H1 (cell line): ENCODE data around the gene DUSP12. TPM values are rescaled to one million over a fixed set of nuclear protein-coding genes. Genes with fewer than 3 reads are reported as not detected.

ENCODE experiments used
- CTCF ChIA-PET: fragments of 300-600 bp; sonication (Branson Sonifier 250); formaldehyde crosslinking; loops from one replicate; lab custom pipeline; 2021; ENCODE audit not compliant: partially characterized antibody; lab: Charles Lee
- POLR2A ChIA-PET: fragments of 300-600 bp; sonication (Branson Sonifier 250); formaldehyde crosslinking; loops from one replicate; lab custom pipeline; 2021; ENCODE audit warnings: inconsistent platforms; ENCODE audit not compliant: partially characterized antibody; lab: Charles Lee
- DNase-seq, 2 experiments: peaks; one replicate each; pipeline versions ENCODE4 v3.0.0 to v3.0.0-alpha.2; 2010 to 2022; ENCODE audit warnings: low spot score in 2 of 2, low read depth in 1 of 2, mixed read lengths in 1 of 2
- FAIRE-seq: peaks from 2 replicates; lab custom pipeline; 2011; peaks lifted over from hg19 to GRCh38; lab: Jason Lieb, UNC
- H2AFZ ChIP-seq: 2 replicates; pipeline ENCODE4 v1.8.1; 2012; ENCODE audit warnings: low read length, inconsistent platforms
- H2AK5ac ChIP-seq: 2 replicates; pipeline ENCODE4 v1.6.1; 2013; ENCODE audit warnings: low read depth, low read length
- H2BK120ac ChIP-seq: replicated peaks from 2 replicates; pipeline ENCODE3; 2013; ENCODE audit warnings: low read depth, low read length, inconsistent platforms
- H2BK12ac ChIP-seq: 2 replicates; pipeline ENCODE4 v1.6.1; 2013; ENCODE audit warnings: low read depth, low read length
- H2BK15ac ChIP-seq: 2 replicates; pipeline ENCODE4 v1.6.1; 2013; ENCODE audit warnings: low read length
- H2BK20ac ChIP-seq: 2 replicates; pipeline ENCODE4 v1.6.1; 2013; ENCODE audit warnings: low read length
- H2BK5ac ChIP-seq: 2 replicates; pipeline ENCODE4 v1.6.1; 2013; ENCODE audit warnings: low read depth, low read length
- H3K14ac ChIP-seq: 2 replicates; pipeline ENCODE4 v1.6.1; 2013; ENCODE audit warnings: inconsistent platforms; ENCODE audit not compliant: insufficient read length
- H3K18ac ChIP-seq: 2 replicates; pipeline ENCODE4 v1.6.1; 2013; ENCODE audit warnings: low read length; ENCODE audit errors: extremely low read depth
- H3K23ac ChIP-seq: 2 replicates; pipeline ENCODE4 v1.6.1; 2013; ENCODE audit warnings: inconsistent platforms; ENCODE audit not compliant: insufficient read length
- H3K23me2 ChIP-seq: 2 replicates; pipeline ENCODE4 v1.6.1; 2013; ENCODE audit warnings: low read depth, low read length
- H3K27ac ChIP-seq: 2 replicates; pipeline ENCODE4 v1.6.1; 2011; ENCODE audit warnings: low read depth, low read length, inconsistent platforms
- H3K27me3 ChIP-seq, 4 experiments: replicated peaks in 1 of 4; 1 replicate in 1 of 4; 2 replicates in 3 of 4; pipeline versions ENCODE4 v1.6.1 to v1.8.1; 2011 to 2013; ENCODE audit warnings: low read length in 3 of 4, mild to moderate bottlenecking in 3 of 4, inconsistent platforms in 2 of 4, mixed read lengths in 2 of 4, moderate library complexity in 1 of 4; ENCODE audit not compliant: control insufficient read depth in 3 of 4, insufficient read depth in 3 of 4; ENCODE audit errors: extremely low read depth in 1 of 4
- H3K36me3 ChIP-seq, 4 experiments: 2 replicates each; pipeline versions ENCODE4 v1.6.1 to v1.8.1; 2011 to 2013; ENCODE audit warnings: mild to moderate bottlenecking in 4 of 4, low read length in 3 of 4, moderate library complexity in 2 of 4, control low read depth in 1 of 4, inconsistent platforms in 1 of 4; ENCODE audit not compliant: insufficient read depth in 4 of 4, control insufficient read depth in 2 of 4
- H3K4ac ChIP-seq: replicated peaks from 2 replicates; pipeline ENCODE3; 2013; ENCODE audit warnings: low read length, low read depth, mixed read lengths, inconsistent platforms; ENCODE audit not compliant: insufficient read length
- H3K4me1 ChIP-seq, 4 experiments: replicated peaks in 1 of 4; 1 replicate in 1 of 4; 2 replicates in 3 of 4; pipeline versions ENCODE4 v1.6.1 to v1.8.1; 2011 to 2013; ENCODE audit warnings: low read length in 3 of 4, inconsistent platforms in 2 of 4, mixed read lengths in 1 of 4; ENCODE audit not compliant: insufficient read depth in 4 of 4, control insufficient read depth in 3 of 4
- H3K4me2 ChIP-seq, 2 experiments: 2 replicates each; pipeline versions ENCODE4 v1.6.1 to v1.8.1; 2011 to 2013; ENCODE audit warnings: low read depth in 2 of 2, low read length in 2 of 2, control low read depth in 1 of 2, inconsistent platforms in 1 of 2, mild to moderate bottlenecking in 1 of 2; ENCODE audit not compliant: insufficient read depth in 1 of 2
- H3K4me3 ChIP-seq, 4 experiments: fragments of 200-600, 300-600 bp in 1 of 4; sonication (generic), shearing (Covaris generic), sonication (Bioruptor Twin) in 1 of 4; 2 replicates each; pipeline versions ENCODE4 v1.5.1 to v1.8.1; 2011 to 2016; ENCODE audit warnings: low read length in 4 of 4, low read depth in 3 of 4, control low read depth in 2 of 4, inconsistent platforms in 2 of 4, mild to moderate bottlenecking in 2 of 4, mixed read lengths in 1 of 4, moderate library complexity in 1 of 4; ENCODE audit not compliant: insufficient read depth in 2 of 4; ENCODE audit errors: extremely low read depth in 1 of 4
- H3K56ac ChIP-seq: replicated peaks from 2 replicates; pipeline ENCODE3; 2013; ENCODE audit warnings: low read depth, mild to moderate bottlenecking, mixed read lengths, low read length, inconsistent platforms; ENCODE audit not compliant: insufficient read length
- H3K79me1 ChIP-seq: 2 replicates; pipeline ENCODE4 v1.6.1; 2013; ENCODE audit warnings: low read depth, low read length, control low read depth
- H3K79me2 ChIP-seq, 2 experiments: 2 replicates each; pipeline versions ENCODE4 v1.6.1 to v1.8.1; 2012 to 2013; ENCODE audit warnings: low read length in 2 of 2, mild to moderate bottlenecking in 2 of 2, inconsistent platforms in 1 of 2; ENCODE audit not compliant: insufficient read depth in 2 of 2, control insufficient read depth in 1 of 2
- H3K9ac ChIP-seq, 4 experiments: replicated peaks in 1 of 4; 1 replicate in 1 of 4; 2 replicates in 3 of 4; pipeline versions ENCODE4 v1.6.1 to v1.8.1; 2011 to 2013; ENCODE audit warnings: low read depth in 3 of 4, low read length in 3 of 4, control low read depth in 2 of 4, mild to moderate bottlenecking in 2 of 4, moderate library complexity in 2 of 4, inconsistent platforms in 1 of 4; ENCODE audit errors: extremely low read depth in 1 of 4
- H3K9me3 ChIP-seq, 2 experiments: 2 replicates each; pipeline versions ENCODE4 v1.6.1 to v1.8.1; 2012 to 2013; ENCODE audit warnings: mild to moderate bottlenecking in 2 of 2, moderate library complexity in 2 of 2, control low read depth in 1 of 2, inconsistent platforms in 1 of 2, low read depth in 1 of 2, low read length in 1 of 2, mixed read lengths in 1 of 2; ENCODE audit not compliant: insufficient read depth in 2 of 2
- H4K20me1 ChIP-seq, 2 experiments: replicated peaks in 1 of 2; 2 replicates each; pipeline versions ENCODE3 to v1.8.1; 2011 to 2013; ENCODE audit warnings: inconsistent platforms in 2 of 2, low read length in 2 of 2, mild to moderate bottlenecking in 1 of 2; ENCODE audit not compliant: insufficient read depth in 2 of 2, control insufficient read depth in 1 of 2
- H4K5ac ChIP-seq: 2 replicates; pipeline ENCODE4 v1.6.1; 2013; ENCODE audit warnings: low read length, low read depth, mixed read lengths, inconsistent platforms; ENCODE audit not compliant: insufficient read length
- H4K8ac ChIP-seq: 2 replicates; pipeline ENCODE4 v1.8.0; 2013; ENCODE audit warnings: mild to moderate bottlenecking, moderate library complexity, low read length, inconsistent platforms; ENCODE audit not compliant: insufficient read depth; ENCODE audit errors: extremely low read depth
- H4K91ac ChIP-seq: replicated peaks from 2 replicates; pipeline ENCODE3; 2013; ENCODE audit warnings: low read length, mixed read lengths, inconsistent platforms; ENCODE audit not compliant: insufficient read length
- ASH2L ChIP-seq: fragments of 200-600, 300-600 bp; sonication (generic); IDR thresholded peaks from one replicate; pipeline ENCODE4 v1.7.1; 2017; ENCODE audit warnings: low read length
- CTBP2 ChIP-seq: IDR thresholded peaks from 2 replicates; pipeline ENCODE4 v1.7.0; 2011; ENCODE audit warnings: borderline replicate concordance, mild to moderate bottlenecking, moderate library complexity, mixed read lengths, low read length; ENCODE audit not compliant: insufficient read depth, insufficient read length
- PHF8 ChIP-seq: fragments of 200-600 bp; sonication (generic); conservative IDR thresholded peaks from 2 replicates; pipeline ENCODE4 v1.7.1; 2012; ENCODE audit warnings: low read depth, mild to moderate bottlenecking, inconsistent platforms, low read length, moderate library complexity
- RXRA ChIP-seq: IDR thresholded peaks from 2 replicates; pipeline ENCODE4 v1.6.1; 2011; ENCODE audit warnings: low read depth, mild to moderate bottlenecking, low read length, moderate library complexity; ENCODE audit not compliant: insufficient read depth
- SAP30 ChIP-seq: fragments of 300-600 bp; sonication (generic); IDR thresholded peaks from 2 replicates; pipeline ENCODE4 v1.7.1; 2012; ENCODE audit warnings: low read length, moderate library complexity, mild to moderate bottlenecking, inconsistent platforms; ENCODE audit not compliant: insufficient read depth, insufficient replicate concordance
- WGBS, 2 experiments: shearing (Covaris generic) in 1 of 2; methylation state at CpG; one replicate each; pipeline versions ENCODE4 v1.1.6 to v1.1.7; 2013 to 2015; ENCODE audit warnings: low lambda C conversion rate in 2 of 2, mixed read lengths in 2 of 2, inconsistent platforms in 1 of 2, low coverage in 1 of 2, missing lambda C conversion rate in 1 of 2; ENCODE audit not compliant: insufficient replicate concordance in 2 of 2, insufficient coverage in 1 of 2, insufficient read length in 1 of 2; ENCODE audit errors: extremely low coverage in 1 of 2, missing lambda C conversion rate in 1 of 2; 5-methylcytosine and 5-hydroxymethylcytosine counted together
- polyA plus RNA-seq, 7 experiments: library from polyadenylated mRNA; depleted of rRNA in 3 of 7; stranded (reverse) in 5 of 7; unstranded in 2 of 7; fragments of >200 nt in 5 of 7; fragments of 200-250 nt in 2 of 7; gene quantifications; 1 replicate in 5 of 7; 2 replicates in 1 of 7; 4 replicates in 1 of 7; pipeline versions ENCODE4 v1.2.1 to v1.2.3, GENCODE V29; 2011 to 2013; ENCODE audit warnings: missing spikeins in 2 of 7, mixed read lengths in 2 of 7
- total RNA-seq: library from RNA; stranded (reverse); fragmentation: NEBNext Ultra II Directional; extraction: Animal tissue kit (Norgen Biotek cat#: 25700); gene quantifications from 2 replicates; pipeline ENCODE4 v1.2.1, GENCODE V29; 2021

Gene DUSP12
- total and polyA plus RNA-seq, 2 of the 8 experiments (the other 6 are each of a cell fraction or from before 2014, with no cell fraction given): 27.6 to 33.9 TPM

GRCh38 chr1:161766102-161766981 lies 16.8 kb downstream of the DUSP12 start, which contains the start of gene ATF6:
Gene ATF6, plus strand, starts transcription at chr1:161766320. Its CDS starts 41 bp downstream, at chr1:161766361.
- WGBS, 2 experiments: 6% methylated on average over 35 of the region's 35 CpGs; no CpG with 5 or more reads in 1 of the 2 experiments
- H3K36me3 ChIP-seq: no peaks in the 10 kb centered on the region
- FAIRE-seq: no peak
- peak within 1 kb of the TSS; percentile 18 for H4K5ac ChIP-seq
- no peak within 1 kb of the TSS for H3K14ac ChIP-seq
- H3K79me2 ChIP-seq: peaks cover 0 to 4% of the 10 kb centered on the region in 2 experiments; a peak in 1 of 4 replicates
- no peaks in the 10 kb centered on the region for H4K20me1 ChIP-seq
- peak within 1 kb of the TSS; percentile 68 to 77 (median 71) for H3K9ac ChIP-seq
- no peak within 1 kb of the TSS for H2BK120ac ChIP-seq
- no peak within 1 kb of the TSS for H3K56ac ChIP-seq
- peak within 1 kb of the TSS; percentile 86 to 89 for H3K4me2 ChIP-seq
- POLR2A ChIA-PET: interaction anchor here (1.1 to 1.6 kb wide), 4 partner anchors 10 to 19 kb away, joined by 3 to 5 read pairs (median 3); partner anchors contain the start of gene DUSP12
- no peak within 1 kb of the TSS for H3K4ac ChIP-seq
- no peak within 1 kb of the TSS for H2BK20ac ChIP-seq
- no peak within 1 kb of the TSS for H2AK5ac ChIP-seq
- no peaks in the 10 kb centered on the region for H3K4me1 ChIP-seq
- peak within 1 kb of the TSS; percentile 77 to 99 (median 98) for H3K4me3 ChIP-seq
- H3K79me1 ChIP-seq: no peaks in the 10 kb centered on the region
- H2BK12ac ChIP-seq: no peak within 1 kb of the TSS
- no peaks in the 10 kb centered on the region for H3K9me3 ChIP-seq
- peak; percentile 33 to 68 for DNase-seq
- H3K23me2 ChIP-seq: no peaks in the 10 kb centered on the region
- no peak within 1 kb of the TSS for H3K23ac ChIP-seq
- CTCF ChIA-PET: interaction anchor here (1.1 to 1.8 kb wide), 3 partner anchors 23 to 271 kb away, joined by 3 to 8 read pairs (median 4); no protein-coding TSS in a partner anchor
- H2AFZ ChIP-seq: peak within 1 kb of the TSS; percentile 94
- no peak within 1 kb of the TSS for H2BK5ac ChIP-seq
- H4K91ac ChIP-seq: no peak within 1 kb of the TSS
- no peak within 1 kb of the TSS for H2BK15ac ChIP-seq
- H3K27ac ChIP-seq: no peak within 1 kb of the TSS
- H3K27me3 ChIP-seq: no peaks in the 10 kb centered on the region
- peak within 1 kb of the TSS; percentile 25; the same call in 1 of the 2 replicates for H3K18ac ChIP-seq
- no peak within 1 kb of the TSS for H4K8ac ChIP-seq
- peak; percentile 92 for TF ChIP-seq ASH2L
- no peak for TF ChIP-seq CTBP2
- TF ChIP-seq RXRA: no peak
- peak; percentile 65; the same call in 1 of the 2 replicates for TF ChIP-seq PHF8
- peak; percentile 60 for TF ChIP-seq SAP30
